A549 (cell line): Measurements from ENCODE around the gene SKIDA1. TPM values are rescaled to one million over a fixed set of nuclear protein-coding genes. Genes with fewer than 3 reads are reported as not detected.

Experiments used
- ATAC-seq, 2 experiments: fragments of 200-7000 bp in 1 of 2; fragments of >200 bp in 1 of 2; cut with Nextera tagmentation in 1 of 2; cut with Tn5 transposase in 1 of 2; 3 replicates each; pipeline versions ENCODE4 v1.8.0 to v1.9.1; 2018 to 2020; ENCODE audit warnings: mild to moderate bottlenecking in 1 of 2, moderate library complexity in 1 of 2
- CTCF ChIA-PET: fragments of 300-600 bp; sonication (Branson Sonifier 250); formaldehyde crosslinking; extraction: SDS; loops from one replicate; lab custom pipeline; 2021; ENCODE audit warnings: antibody characterized with exemption, inconsistent platforms; lab: Yijun Ruan, JAX
- POLR2A ChIA-PET: fragments of 350-600 bp; formaldehyde crosslinking; extraction: SDS; loops from one replicate; lab custom pipeline; 2021; ENCODE audit warnings: antibody characterized with exemption, inconsistent platforms; lab: Yijun Ruan, JAX
- DNase-seq, 2 experiments: peaks; one replicate each; pipeline versions ENCODE4 v3.0.0 to v3.0.0-alpha.2; 2011 to 2016; ENCODE audit warnings: low read depth in 1 of 2, low spot score in 1 of 2
- FAIRE-seq: peaks from 2 replicates; lab custom pipeline; 2011; peaks lifted over from hg19 to GRCh38; lab: Jason Lieb, UNC
- H3K27ac ChIP-seq, 2 experiments: fragments of >200 bp; sonication (Bioruptor Twin); formaldehyde crosslinking; 3 replicates each; pipeline ENCODE4 v1.5.1; 2016 to 2017
- H3K4me1 ChIP-seq: fragments of >200 bp; sonication (Bioruptor Twin); formaldehyde crosslinking; 3 replicates; pipeline ENCODE4 v1.6.1; 2016
- H3K4me2 ChIP-seq: fragments of >200 bp; sonication (Bioruptor Twin); formaldehyde crosslinking; 3 replicates; pipeline ENCODE4 v1.6.1; 2016
- H3K4me3 ChIP-seq: fragments of >200 bp; sonication (Bioruptor Twin); formaldehyde crosslinking; 3 replicates; pipeline ENCODE4 v1.5.1; 2016
- H3K9me3 ChIP-seq: fragments of >200 bp; sonication (Bioruptor Twin); formaldehyde crosslinking; 3 replicates; pipeline ENCODE4 v1.6.1; 2016
- BHLHE40 ChIP-seq: IDR thresholded peaks from 2 replicates; pipeline ENCODE4 v1.6.1; 2012; ENCODE audit warnings: low read depth, low read length, inconsistent platforms
- CBX2 ChIP-seq: fragments of 200-600 bp; sonication (generic); IDR thresholded peaks from 2 replicates; pipeline ENCODE4 v1.6.1; 2016; ENCODE audit warnings: low read depth, mild to moderate bottlenecking, borderline replicate concordance
- CBX8 ChIP-seq: fragments of 200-600 bp; sonication (generic); IDR thresholded peaks from 2 replicates; pipeline ENCODE4 v1.6.1; 2016
- EHF ChIP-seq: fragments of 250-450 bp; sonication (Bioruptor Pico); IDR thresholded peaks from 2 replicates; pipeline ENCODE4 v1.5.0; 2020; ENCODE audit warnings: mild to moderate bottlenecking
- ESRRA ChIP-seq: fragments of 150-350 bp; IDR thresholded peaks from 2 replicates; pipeline ENCODE4 v1.6.1; 2014; ENCODE audit warnings: mild to moderate bottlenecking, low read length, borderline replicate concordance
- FOSL2 ChIP-seq, 2 experiments: fragments of 450-650 bp in 1 of 2; fragments of >200 bp in 1 of 2; sonication (Bioruptor Twin) in 1 of 2; formaldehyde crosslinking; IDR thresholded peaks; 2 replicates each; pipeline versions ENCODE4 v1.5.0 to v1.6.1; 2016 to 2020; ENCODE audit warnings: mild to moderate bottlenecking in 1 of 2, moderate library complexity in 1 of 2
- FOXS1 ChIP-seq: fragments of 250-450 bp; sonication (Bioruptor Pico); IDR thresholded peaks from 2 replicates; pipeline ENCODE4 v1.5.0; 2020; ENCODE audit warnings: mild to moderate bottlenecking, moderate library complexity
- GATA3 ChIP-seq: IDR thresholded peaks from 2 replicates; pipeline ENCODE4 v1.6.1; 2012; ENCODE audit warnings: borderline replicate concordance
- HDAC2 ChIP-seq: fragments of 200-600 bp; sonication (generic); IDR thresholded peaks from 2 replicates; pipeline ENCODE4 v1.6.1; 2016
- JUN ChIP-seq, 2 experiments: fragments of >200 bp; sonication (Bioruptor Twin); formaldehyde crosslinking; IDR thresholded peaks; 2 replicates in 1 of 2; 3 replicates in 1 of 2; pipeline ENCODE4 v1.6.1; 2016 to 2017
- JUNB ChIP-seq: fragments of >200 bp; sonication (Bioruptor Twin); formaldehyde crosslinking; IDR thresholded peaks from 2 replicates; pipeline ENCODE4 v1.6.1; 2016
- KDM1A ChIP-seq: fragments of 200-600 bp; sonication (generic); IDR thresholded peaks from 2 replicates; pipeline ENCODE4 v1.6.1; 2016; ENCODE audit warnings: low read depth, mild to moderate bottlenecking
- KDM5A ChIP-seq: fragments of 200-600 bp; sonication (generic); IDR thresholded peaks from 2 replicates; pipeline ENCODE4 v1.6.1; 2016; ENCODE audit warnings: antibody characterized with exemption, mild to moderate bottlenecking
- MYC ChIP-seq: IDR thresholded peaks from 2 replicates; pipeline ENCODE4 v1.6.1; 2012; ENCODE audit warnings: mild to moderate bottlenecking, inconsistent platforms, low read length, improper control_type of control experiment, borderline replicate concordance
- NFE2L2 ChIP-seq: fragments of 150-350 bp; conservative IDR thresholded peaks from 2 replicates; pipeline ENCODE4 v1.6.1; 2014; ENCODE audit warnings: low read length
- POLR2A ChIP-seq: IDR thresholded peaks from 2 replicates; pipeline ENCODE4 v1.6.1; 2012; ENCODE audit warnings: mild to moderate bottlenecking, low read length
- RAD21 ChIP-seq, 2 experiments: fragments of >200 bp in 1 of 2; sonication (Bioruptor Twin) in 1 of 2; formaldehyde crosslinking in 1 of 2; IDR thresholded peaks in 1 of 2; conservative IDR thresholded peaks in 1 of 2; 2 replicates in 1 of 2; 3 replicates in 1 of 2; pipeline ENCODE4 v1.6.1; 2012 to 2018; ENCODE audit warnings: inconsistent platforms in 1 of 2
- RFX5 ChIP-seq: fragments of 450-650 bp; IDR thresholded peaks from 2 replicates; pipeline ENCODE4 v1.7.1; 2014; ENCODE audit warnings: antibody characterized with exemption, mild to moderate bottlenecking, moderate library complexity
- SMC3 ChIP-seq: fragments of >200 bp; sonication (Bioruptor Twin); formaldehyde crosslinking; IDR thresholded peaks from 3 replicates; pipeline ENCODE4 v1.6.1; 2018; ENCODE audit warnings: inconsistent platforms
- TFCP2L1 ChIP-seq: fragments of 250-450 bp; sonication (Bioruptor Pico); IDR thresholded peaks from 2 replicates; pipeline ENCODE4 v1.5.0; 2021; ENCODE audit warnings: mild to moderate bottlenecking
- ZC3H11A ChIP-seq: fragments of 450-650 bp; IDR thresholded peaks from 2 replicates; pipeline ENCODE4 v1.6.1; 2014; ENCODE audit warnings: antibody characterized with exemption, mild to moderate bottlenecking
- WGBS: methylation state at CpG from one replicate; pipeline ENCODE4 v1.1.6; 2017; ENCODE audit errors: missing lambda C conversion rate; 5-methylcytosine and 5-hydroxymethylcytosine counted together
- polyA plus RNA-seq, 4 experiments: library from polyadenylated mRNA; depleted of rRNA in 3 of 4; stranded (reverse); fragments of >200 nt; fragmentation: RNase III in 1 of 4; extraction: RNeasy Plus Mini Kit Qiagen cat#74134 plus additional on column Dnase treatment in 1 of 4; gene quantifications; 2 replicates in 3 of 4; 3 replicates in 1 of 4; pipeline ENCODE4 v1.2.3, GENCODE V29; 2011 to 2017
- TF ChIP-seq, protein P1 (sequence below): IDR thresholded peaks from 2 replicates; pipeline ENCODE4 v1.6.1; 2012
- TF ChIP-seq, protein P2 (sequence below): IDR thresholded peaks from 2 replicates; pipeline ENCODE4 v1.6.1; 2012
- TF ChIP-seq, protein P3 (sequence below): fragments of >200 bp; sonication (Bioruptor Twin); formaldehyde crosslinking; IDR thresholded peaks from 3 replicates; pipeline ENCODE4 v1.5.1; 2016
- TF ChIP-seq, protein P4 (sequence below): fragments of 450-650 bp; IDR thresholded peaks from 2 replicates; pipeline ENCODE4 v1.6.1; 2014; ENCODE audit warnings: antibody characterized with exemption
- TF ChIP-seq, protein P5 (sequence below): IDR thresholded peaks from 2 replicates; pipeline ENCODE4 v1.6.1; 2012; ENCODE audit warnings: low read depth, borderline replicate concordance
- TF ChIP-seq, protein P6 (sequence below): fragments of >200 bp; sonication (Bioruptor Twin); formaldehyde crosslinking; IDR thresholded peaks from 2 replicates; pipeline ENCODE4 v1.6.1; 2016

The SKIDA1 gene
- polyA plus RNA-seq, 2 of the 4 experiments (the other 2 are of a cell fraction): 1.0 to 4.1 TPM

DNA sequence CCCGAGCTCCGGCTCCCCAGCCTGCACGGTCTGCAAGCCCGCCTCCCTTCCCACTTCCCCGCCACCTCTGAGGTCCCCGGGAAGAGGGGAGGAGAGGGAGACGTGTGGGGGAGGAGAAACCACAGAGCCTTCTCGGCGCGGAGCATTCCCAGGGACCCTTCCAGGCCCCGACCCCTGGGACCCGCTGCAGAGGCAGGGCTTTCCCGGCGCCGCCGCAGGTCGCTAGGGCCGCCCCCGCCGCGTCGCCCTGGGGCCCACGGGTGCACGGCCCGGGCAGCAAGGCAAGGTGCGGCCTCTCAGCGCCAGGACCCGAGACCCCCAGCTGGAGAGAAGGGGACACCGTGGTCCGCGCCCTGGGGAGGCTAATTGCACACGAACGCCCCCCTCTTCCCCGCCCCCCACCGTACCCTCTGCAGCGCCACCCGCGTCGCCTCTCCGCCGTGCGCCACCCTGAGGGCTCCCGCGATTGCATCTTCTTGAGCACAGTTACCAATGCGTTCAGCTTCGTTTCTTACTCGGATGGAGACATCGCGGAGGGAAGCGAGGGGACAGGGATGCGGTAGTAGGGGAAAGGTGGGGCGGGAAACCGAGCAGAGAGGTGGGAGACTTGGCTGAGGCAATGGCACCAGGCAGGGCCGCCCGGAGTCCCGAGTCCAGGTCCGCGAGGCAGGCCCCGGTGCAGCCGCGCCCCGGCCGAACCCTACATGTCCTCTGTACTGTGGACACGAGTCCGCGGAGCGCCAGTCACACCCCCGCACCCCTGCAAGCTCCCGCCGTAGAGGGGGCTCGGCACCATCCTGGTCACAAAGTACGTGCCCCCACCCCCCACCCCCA is 28.9 kb downstream of the SKIDA1 start:
- 1% methylated on average over 31 of the region's 72 CpGs for WGBS

DNA sequence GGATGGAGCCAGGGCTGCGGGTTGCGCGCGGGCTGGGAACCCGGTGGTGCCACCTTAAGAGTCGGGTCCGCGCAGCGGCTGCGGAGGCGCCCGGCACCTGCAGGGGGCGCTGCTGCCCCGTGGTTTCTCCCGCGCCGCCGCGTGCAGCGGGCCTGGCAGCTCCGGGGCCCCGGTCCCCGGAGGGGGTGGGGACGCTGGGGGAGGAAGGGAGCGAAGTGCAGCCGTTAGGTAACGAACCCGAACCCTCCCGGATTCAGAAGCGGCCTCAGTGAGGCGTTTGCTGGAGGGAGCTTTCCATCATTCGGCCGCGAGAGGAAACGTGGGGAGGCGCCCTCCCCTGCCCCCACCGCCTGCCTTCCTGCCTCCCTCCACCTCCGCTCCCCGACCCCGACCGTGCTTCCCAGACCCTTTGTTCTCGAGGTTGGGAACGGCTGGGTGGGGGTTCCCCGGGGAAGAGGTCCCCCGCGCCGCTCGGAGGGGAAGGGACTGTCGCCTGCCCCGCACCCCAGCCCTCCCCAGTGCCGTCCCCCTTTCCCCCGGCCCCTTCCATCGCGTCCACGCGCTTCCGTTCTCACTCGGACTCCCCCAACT is 29.6 kb downstream of the SKIDA1 start:
- CTCF ChIA-PET: interaction anchor here (0.6 to 9.4 kb wide), 79 partner anchors 9 to 1573 kb away, joined by 3 to 97 read pairs (median 4); partner anchors contain the start of genes MLLT10 and SKIDA1
- peak; percentile 78 to 81 for ATAC-seq
- H3K9me3 ChIP-seq: no peaks in the 10 kb centered on the region
- peaks cover 37% of the 10 kb centered on the region for H3K4me1 ChIP-seq
- WGBS: 0% methylated on average over 27 of the region's 58 CpGs
- DNase-seq: peak; percentile 94
- H3K4me3 ChIP-seq: peak overlapping the region; percentile 77
- POLR2A ChIA-PET: interaction anchor here (0.6 to 5.2 kb wide), 23 partner anchors 20 to 845 kb away, joined by 3 to 85 read pairs (median 6); partner anchors contain the start of genes COMMD3, MLLT10 and SKIDA1
- peak overlapping the region; percentile 93 for H3K4me2 ChIP-seq
- H3K27ac ChIP-seq: peak overlapping the region; percentile 93 to 99
- FAIRE-seq: no peak
- TF ChIP-seq EHF (no peak), KDM1A (no peak), JUNB (no peak), MYC (peak; percentile 94; the same call in 1 of the 2 replicates), NFE2L2 (no peak), ZC3H11A (no peak), CBX8 (no peak), BHLHE40 (peak; percentile 41; the same call in 1 of the 2 replicates), FOSL2 (IDR thresholded peaks at IDR 0.05) (no peak), FOSL2 (CRISPR knock-in tag; IDR thresholded peaks at IDR 0.05) (peak; percentile 41), RFX5 (no peak; the same call in 1 of the 2 replicates), KDM5A (no peak), CBX2 (no peak), GATA3 (peak; percentile 74), ESRRA (no peak), TFCP2L1 (CRISPR knock-in tag) (no peak)
- TF ChIP-seq, protein P1, sequence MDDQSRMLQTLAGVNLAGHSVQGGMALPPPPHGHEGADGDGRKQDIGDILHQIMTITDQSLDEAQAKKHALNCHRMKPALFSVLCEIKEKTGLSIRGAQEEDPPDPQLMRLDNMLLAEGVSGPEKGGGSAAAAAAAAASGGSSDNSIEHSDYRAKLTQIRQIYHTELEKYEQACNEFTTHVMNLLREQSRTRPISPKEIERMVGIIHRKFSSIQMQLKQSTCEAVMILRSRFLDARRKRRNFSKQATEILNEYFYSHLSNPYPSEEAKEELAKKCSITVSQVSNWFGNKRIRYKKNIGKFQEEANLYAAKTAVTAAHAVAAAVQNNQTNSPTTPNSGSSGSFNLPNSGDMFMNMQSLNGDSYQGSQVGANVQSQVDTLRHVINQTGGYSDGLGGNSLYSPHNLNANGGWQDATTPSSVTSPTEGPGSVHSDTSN: peak; percentile 66
- TF ChIP-seq, protein P2, sequence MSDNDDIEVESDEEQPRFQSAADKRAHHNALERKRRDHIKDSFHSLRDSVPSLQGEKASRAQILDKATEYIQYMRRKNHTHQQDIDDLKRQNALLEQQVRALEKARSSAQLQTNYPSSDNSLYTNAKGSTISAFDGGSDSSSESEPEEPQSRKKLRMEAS: peak; percentile 97
- TF ChIP-seq, protein P3, sequence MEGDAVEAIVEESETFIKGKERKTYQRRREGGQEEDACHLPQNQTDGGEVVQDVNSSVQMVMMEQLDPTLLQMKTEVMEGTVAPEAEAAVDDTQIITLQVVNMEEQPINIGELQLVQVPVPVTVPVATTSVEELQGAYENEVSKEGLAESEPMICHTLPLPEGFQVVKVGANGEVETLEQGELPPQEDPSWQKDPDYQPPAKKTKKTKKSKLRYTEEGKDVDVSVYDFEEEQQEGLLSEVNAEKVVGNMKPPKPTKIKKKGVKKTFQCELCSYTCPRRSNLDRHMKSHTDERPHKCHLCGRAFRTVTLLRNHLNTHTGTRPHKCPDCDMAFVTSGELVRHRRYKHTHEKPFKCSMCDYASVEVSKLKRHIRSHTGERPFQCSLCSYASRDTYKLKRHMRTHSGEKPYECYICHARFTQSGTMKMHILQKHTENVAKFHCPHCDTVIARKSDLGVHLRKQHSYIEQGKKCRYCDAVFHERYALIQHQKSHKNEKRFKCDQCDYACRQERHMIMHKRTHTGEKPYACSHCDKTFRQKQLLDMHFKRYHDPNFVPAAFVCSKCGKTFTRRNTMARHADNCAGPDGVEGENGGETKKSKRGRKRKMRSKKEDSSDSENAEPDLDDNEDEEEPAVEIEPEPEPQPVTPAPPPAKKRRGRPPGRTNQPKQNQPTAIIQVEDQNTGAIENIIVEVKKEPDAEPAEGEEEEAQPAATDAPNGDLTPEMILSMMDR: peak; percentile 93
- TF ChIP-seq, protein P4, sequence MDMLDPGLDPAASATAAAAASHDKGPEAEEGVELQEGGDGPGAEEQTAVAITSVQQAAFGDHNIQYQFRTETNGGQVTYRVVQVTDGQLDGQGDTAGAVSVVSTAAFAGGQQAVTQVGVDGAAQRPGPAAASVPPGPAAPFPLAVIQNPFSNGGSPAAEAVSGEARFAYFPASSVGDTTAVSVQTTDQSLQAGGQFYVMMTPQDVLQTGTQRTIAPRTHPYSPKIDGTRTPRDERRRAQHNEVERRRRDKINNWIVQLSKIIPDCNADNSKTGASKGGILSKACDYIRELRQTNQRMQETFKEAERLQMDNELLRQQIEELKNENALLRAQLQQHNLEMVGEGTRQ: no peak
- TF ChIP-seq, protein P5, sequence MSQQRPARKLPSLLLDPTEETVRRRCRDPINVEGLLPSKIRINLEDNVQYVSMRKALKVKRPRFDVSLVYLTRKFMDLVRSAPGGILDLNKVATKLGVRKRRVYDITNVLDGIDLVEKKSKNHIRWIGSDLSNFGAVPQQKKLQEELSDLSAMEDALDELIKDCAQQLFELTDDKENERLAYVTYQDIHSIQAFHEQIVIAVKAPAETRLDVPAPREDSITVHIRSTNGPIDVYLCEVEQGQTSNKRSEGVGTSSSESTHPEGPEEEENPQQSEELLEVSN: no peak; the same call in 1 of the 2 replicates
- TF ChIP-seq, protein P6, sequence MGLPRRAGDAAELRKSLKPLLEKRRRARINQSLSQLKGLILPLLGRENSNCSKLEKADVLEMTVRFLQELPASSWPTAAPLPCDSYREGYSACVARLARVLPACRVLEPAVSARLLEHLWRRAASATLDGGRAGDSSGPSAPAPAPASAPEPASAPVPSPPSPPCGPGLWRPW: no peak

More for the DNA sequence above, 28.9 kb downstream of the SKIDA1 start:
- peak; percentile 58 to 78 for DNase-seq
- Histone ChIP-seq H3K4me3 (peak overlapping the region; percentile 77), H3K4me1 (peaks cover 32% of the 10 kb centered on the region), H3K9me3 (no peaks in the 10 kb centered on the region), H3K27ac (peak overlapping the region; percentile 93 to 99), H3K4me2 (peak overlapping the region; percentile 93)
- FAIRE-seq: peak; percentile 36
- peak; percentile 64 to 65 for ATAC-seq
- CTCF ChIA-PET: interaction anchor here (0.6 to 9.4 kb wide), 83 partner anchors 9 to 1572 kb away, joined by 3 to 97 read pairs (median 4); partner anchors contain the start of genes MLLT10 and SKIDA1
- no peak for TF ChIP-seq FOXS1 (CRISPR knock-in tag)
- 0 out of 2 replicates have a peak, but pooled peaks have one; percentile 59 for TF ChIP-seq TFCP2L1 (CRISPR knock-in tag)
- TF ChIP-seq RAD21 (conservative IDR thresholded peaks at IDR 0.05 in 1 of 2, IDR thresholded peaks at IDR 0.05 in 1 of 2): peak in 1 of 2 experiments; percentile 39; a peak in 2 of 5 replicates
- TF ChIP-seq, protein P3: peak; percentile 51
- peak; percentile 34; the same call in 1 of the 3 replicates for TF ChIP-seq SMC3
- peak in 1 of 2 experiments; percentile 75; a peak in 2 of 5 replicates for TF ChIP-seq JUN (IDR thresholded peaks at IDR 0.05)
- TF ChIP-seq POLR2A: peak; percentile 3
- TF ChIP-seq HDAC2: no peak
- POLR2A ChIA-PET: interaction anchor here (0.6 to 5.2 kb wide), 25 partner anchors 20 to 844 kb away, joined by 3 to 85 read pairs (median 7); partner anchors contain the start of genes COMMD3, MLLT10 and SKIDA1
